UCSD-AML1 (cell line): ENCODE measurements around the gene SIGLEC15.
"Not testable (repeated sequence)": the region's sequence is repeated elsewhere in the genome, so short reads cannot be mapped to it uniquely, and the experiment has no call there.

Experiments used
- DNase-seq: peaks from one replicate; lab custom pipeline; 2025; ENCODE audit not compliant: unreplicated experiment; lab: John Stamatoyannopoulos, UW

Gene SIGLEC15

GRCh38 chr18:45825258-45826044, at the start of gene SIGLEC15:
Gene SIGLEC15 (plus strand): TSS chr18:45825675. CDS start chr18:45825729, 54 bp downstream.
- peak; percentile 77 for DNase-seq

- no peak for DNase-seq
Measured at GRCh38 chr18:45775743-45776142, 49.7 kb upstream of the SIGLEC15 start.

- no peak for DNase-seq
Measured at GRCh38 chr18:45777393-45777792, 48.1 kb upstream of the SIGLEC15 start.

- DNase-seq, result no peak
Measured at GRCh38 chr18:45780568-45780967, 44.9 kb upstream of the SIGLEC15 start.

GRCh38 chr18:45782662-45783061, 42.8 kb upstream of the SIGLEC15 start:
- no peak for DNase-seq

GRCh38 chr18:45783097-45784075, 42.1 kb upstream of the SIGLEC15 start:
- DNase-seq, result no peak

GRCh38 chr18:45785134-45785533, 40.3 kb upstream of the SIGLEC15 start:
- no peak for DNase-seq

GRCh38 chr18:45786941-45787340, 38.5 kb upstream of the SIGLEC15 start:
- no peak for DNase-seq

GRCh38 chr18:45787346-45787745, 38.1 kb upstream of the SIGLEC15 start:
- no peak for DNase-seq

GRCh38 chr18:45788861-45789260, 36.6 kb upstream of the SIGLEC15 start:
- no peak for DNase-seq

GRCh38 chr18:45792506-45793263, 32.8 kb upstream of the SIGLEC15 start:
- DNase-seq, result no peak

- DNase-seq, result no peak
Measured at GRCh38 chr18:45793264-45793965, 32.1 kb upstream of the SIGLEC15 start.

GRCh38 chr18:45801416-45802004, 24.0 kb upstream of the SIGLEC15 start:
- DNase-seq, result peak; percentile 51

GRCh38 chr18:45802814-45803492, 22.5 kb upstream of the SIGLEC15 start:
- no peak for DNase-seq

GRCh38 chr18:45805551-45805950, 19.9 kb upstream of the SIGLEC15 start:
- no peak for DNase-seq

- peak; percentile 53 for DNase-seq
Measured at GRCh38 chr18:45806226-45806625, 19.2 kb upstream of the SIGLEC15 start.

- DNase-seq, result peak; percentile 51
Measured at GRCh38 chr18:45807144-45807543, 18.3 kb upstream of the SIGLEC15 start.

- not testable (repeated sequence) for DNase-seq
Measured at GRCh38 chr18:45814733-45815132, 10.7 kb upstream of the SIGLEC15 start.

- DNase-seq, result no peak
Measured at GRCh38 chr18:45817543-45817942, 7.9 kb upstream of the SIGLEC15 start.
